SU-DHL-6 (cell line): ENCODE results near the gene MAP2K4.

Source experiments
- CTCF ChIP-seq: fragments of 200-600 bp; sonication (generic); IDR thresholded peaks from one replicate; pipeline ENCODE4 v1.5.1; 2017; ENCODE audit warnings: antibody characterized with exemption, mild to moderate bottlenecking, low read length, moderate library complexity; ENCODE audit not compliant: insufficient read depth, poor library complexity, severe bottlenecking
- EZH2phosphoT487 ChIP-seq: fragments of 200-600 bp; sonication (generic), shearing (Covaris generic); conservative IDR thresholded peaks from 2 replicates; pipeline ENCODE4 v1.6.1; 2018; ENCODE audit warnings: mild to moderate bottlenecking, antibody characterized with exemption, low read length, moderate library complexity, mixed read lengths

GRCh38 chr17:12068946-12069345 is 48.3 kb downstream of the MAP2K4 start:
- TF ChIP-seq CTCF, result no peak
- TF ChIP-seq EZH2phosphoT487, result no peak
